ENCODE results near the gene SLC25A15.

Gene SLC25A15

GRCh38 chr13:40789275-40790153, at the start of gene SLC25A15:
TSS of gene SLC25A15 (plus strand) at chr13:40789611. CDS start at chr13:40793227, 3,616 bp downstream.
- peak; percentile 18 for TF ChIP-seq CTCF (IDR thresholded peaks at IDR 0.05; ENCODE audit: insufficient read depth, missing control alignments)
- peak; percentile 63 for DNase-seq (ENCODE audit: insufficient read length, low spot score)
- FAIRE-seq = no peak

GRCh38 chr13:40749327-40749726, 40.1 kb upstream of the SLC25A15 start:
- FAIRE-seq (no peak), DNase-seq (ENCODE audit: insufficient read length, low spot score) (no peak)
- TF ChIP-seq CTCF (IDR thresholded peaks at IDR 0.05; ENCODE audit: insufficient read depth, missing control alignments) = no peak

GRCh38 chr13:40755082-40755700, 34.2 kb upstream of the SLC25A15 start:
- DNase-seq (ENCODE audit: insufficient read length, low spot score) (no peak), FAIRE-seq (no peak)

GRCh38 chr13:40756042-40756441, 33.4 kb upstream of the SLC25A15 start:
- no peak for FAIRE-seq
- no peak for TF ChIP-seq CTCF (IDR thresholded peaks at IDR 0.05; ENCODE audit: insufficient read depth, missing control alignments)
- no peak for DNase-seq (ENCODE audit: insufficient read length, low spot score)

More at GRCh38 chr13:40755082-40755700, 34.2 kb upstream of the SLC25A15 start:
- no peak for TF ChIP-seq CTCF (IDR thresholded peaks at IDR 0.05; ENCODE audit: insufficient read depth, missing control alignments)

- no peak for TF ChIP-seq CTCF (IDR thresholded peaks at IDR 0.05; ENCODE audit: insufficient read depth, missing control alignments)
- no peak for FAIRE-seq
- no peak for DNase-seq (ENCODE audit: insufficient read length, low spot score)
Measured at GRCh38 chr13:40758811-40759210, 30.6 kb upstream of the SLC25A15 start.

- no peak for TF ChIP-seq CTCF (IDR thresholded peaks at IDR 0.05; ENCODE audit: insufficient read depth, missing control alignments)
- no peak for FAIRE-seq
- no peak for DNase-seq (ENCODE audit: insufficient read length, low spot score)
Measured at GRCh38 chr13:40762849-40763248, 26.6 kb upstream of the SLC25A15 start.

Data from D721Med (cell line).